Measurements from ENCODE around the gene PGM5. TPM values are rescaled to one million over a fixed set of nuclear protein-coding genes. Genes with fewer than 3 reads are reported as not detected.

Gene PGM5
- total and polyA plus RNA-seq, 2 experiments from 2014 or later: 2.5 to 38.8 TPM

GRCh38 chr9:68462105-68462775 is 105.8 kb downstream of the PGM5 start:
- no peaks in the 10 kb centered on the region for H3K36me3 ChIP-seq (replicated peaks; ENCODE audit: insufficient read depth, low read depth)
- H3K9me3 ChIP-seq (ENCODE audit: low read depth): no peaks in the 10 kb centered on the region
- no peaks in the 10 kb centered on the region for H3K79me2 ChIP-seq
- no peak overlapping the region for H3K4me2 ChIP-seq
- WGBS (ENCODE audit: low lambda C conversion rate, missing lambda C conversion rate): 49% methylated on average over 7 of the region's 7 CpGs
- H3K9me2 ChIP-seq (replicated peaks; ENCODE audit: insufficient read depth): no peaks in the 10 kb centered on the region
- peaks cover 16% of the 10 kb centered on the region for H3K4me1 ChIP-seq (ENCODE audit: insufficient read depth)
- H3K4me3 ChIP-seq: no peak overlapping the region
- no peak for DNase-seq (ENCODE audit: low spot score)
- H4K20me1 ChIP-seq (ENCODE audit: insufficient read depth, poor library complexity, severe bottlenecking): no peaks in the 10 kb centered on the region
- TF ChIP-seq EZH2phosphoT487 (IDR thresholded peaks at IDR 0.05; ENCODE audit: low read depth, severe bottlenecking, unreplicated experiment): no peak
- TF ChIP-seq EZH2 (IDR thresholded peaks at IDR 0.05; ENCODE audit: borderline replicate concordance): no peak
- TF ChIP-seq CTCF (IDR thresholded peaks at IDR 0.05; ENCODE audit: poor library complexity): no peak
- H3K27me3 ChIP-seq: no peaks in the 10 kb centered on the region
- no peak overlapping the region for H2AFZ ChIP-seq
- peak overlapping the region; percentile 12 for H3K27ac ChIP-seq

- no peak for DNase-seq (ENCODE audit: low spot score)
- H3K27ac ChIP-seq: no peak overlapping the region
- no peaks in the 10 kb centered on the region for H3K79me2 ChIP-seq
- H3K36me3 ChIP-seq (replicated peaks; ENCODE audit: insufficient read depth, low read depth): no peaks in the 10 kb centered on the region
- H2AFZ ChIP-seq: no peak overlapping the region
- H3K9me2 ChIP-seq (replicated peaks; ENCODE audit: insufficient read depth): no peaks in the 10 kb centered on the region
- H3K27me3 ChIP-seq: peaks cover 4% of the 10 kb centered on the region
- H3K4me3 ChIP-seq: no peak overlapping the region
- no peaks in the 10 kb centered on the region for H3K9me3 ChIP-seq (ENCODE audit: low read depth)
- no peak overlapping the region for H3K4me2 ChIP-seq
- TF ChIP-seq EZH2 (IDR thresholded peaks at IDR 0.05; ENCODE audit: borderline replicate concordance) (no peak), CTCF (IDR thresholded peaks at IDR 0.05; ENCODE audit: poor library complexity) (no peak), EZH2phosphoT487 (IDR thresholded peaks at IDR 0.05; ENCODE audit: low read depth, severe bottlenecking, unreplicated experiment) (no peak)
- no peaks in the 10 kb centered on the region for H3K4me1 ChIP-seq (ENCODE audit: insufficient read depth)
- H4K20me1 ChIP-seq (ENCODE audit: insufficient read depth, poor library complexity, severe bottlenecking): no peaks in the 10 kb centered on the region
Measured at GRCh38 chr9:68470067-68470466, 113.7 kb downstream of the PGM5 start.

- DNase-seq (ENCODE audit: low spot score): no peak
- no peaks in the 10 kb centered on the region for H3K9me3 ChIP-seq (ENCODE audit: low read depth)
- H3K27me3 ChIP-seq: peaks cover 4% of the 10 kb centered on the region
- H3K79me2 ChIP-seq: no peaks in the 10 kb centered on the region
- TF ChIP-seq EZH2 (IDR thresholded peaks at IDR 0.05; ENCODE audit: borderline replicate concordance) (no peak), EZH2phosphoT487 (IDR thresholded peaks at IDR 0.05; ENCODE audit: low read depth, severe bottlenecking, unreplicated experiment) (no peak), CTCF (IDR thresholded peaks at IDR 0.05; ENCODE audit: poor library complexity) (no peak)
- peak overlapping the region; percentile 36 for H3K27ac ChIP-seq
- H3K9me2 ChIP-seq (replicated peaks; ENCODE audit: insufficient read depth): no peaks in the 10 kb centered on the region
- H3K4me2 ChIP-seq: no peak overlapping the region
- no peak overlapping the region for H2AFZ ChIP-seq
- 90% methylated on average over 5 of the region's 5 CpGs for WGBS (ENCODE audit: low lambda C conversion rate, missing lambda C conversion rate)
- no peaks in the 10 kb centered on the region for H4K20me1 ChIP-seq (ENCODE audit: insufficient read depth, poor library complexity, severe bottlenecking)
- no peaks in the 10 kb centered on the region for H3K4me1 ChIP-seq (ENCODE audit: insufficient read depth)
- H3K36me3 ChIP-seq (replicated peaks; ENCODE audit: insufficient read depth, low read depth): no peaks in the 10 kb centered on the region
- H3K4me3 ChIP-seq: no peak overlapping the region
Measured at GRCh38 chr9:68470634-68471033, 114.2 kb downstream of the PGM5 start.

All from hepatocyte (in vitro differentiated cells).